Stomach (tissue), 9 donors: ENCODE results near the gene GTF2E1. TPM values are rescaled to one million over a fixed set of nuclear protein-coding genes. Genes with fewer than 3 reads are reported as not detected.
"Not testable (repeated sequence)": the region's sequence is repeated elsewhere in the genome, so short reads cannot be mapped to it uniquely, and the experiment has no call there.

Experiments
- DNase-seq, 2 donors: peaks; one replicate each; pipeline versions ENCODE4 v3.0.0 to v3.0.0-alpha.2; 2013 to 2019
- H3K27ac ChIP-seq, 5 donors: fragments of 200-600 bp in 4 of 5; sonication (generic) in 4 of 5; one replicate each; pipeline ENCODE4 v1.5.1; 2013 to 2019; ENCODE audit warnings: mild to moderate bottlenecking in 1 of 5, moderate library complexity in 1 of 5
- H3K27me3 ChIP-seq, 3 donors: fragments of 200-600 bp; sonication (generic); one replicate each; pipeline ENCODE4 v1.5.1; 2017 to 2019; ENCODE audit warnings: mixed run types in 1 of 3
- H3K36me3 ChIP-seq, 4 donors: fragments of 200-600 bp; sonication (generic); 1 replicate in 3 of 4; 2 replicates in 1 of 4; pipeline ENCODE4 v1.5.1; 2016 to 2019
- H3K4me1 ChIP-seq, 4 donors: fragments of 200-600 bp; sonication (generic); one replicate each; pipeline ENCODE4 v1.5.1; 2016 to 2019
- H3K4me3 ChIP-seq, 4 donors: fragments of 200-600 bp; sonication (generic) in 3 of 4; one replicate each; pipeline ENCODE4 v1.5.1; 2016 to 2019; ENCODE audit warnings: mild to moderate bottlenecking in 1 of 4
- H3K9me3 ChIP-seq, 4 donors: fragments of 200-600 bp; sonication (generic); one replicate each; pipeline ENCODE4 v1.5.1; 2016 to 2019
- CTCF ChIP-seq, 7 experiments: fragments of 450-650 bp in 4 of 7; fragments of 200-600 bp in 3 of 7; sonication (generic) in 3 of 7; IDR thresholded peaks; one replicate each; pipeline ENCODE4 v1.5.1; 2016 to 2019; ENCODE audit warnings: antibody characterized with exemption in 7 of 7, control low read depth in 2 of 7, mild to moderate bottlenecking in 1 of 7
- EP300 ChIP-seq: sonication (generic); formaldehyde crosslinking; IDR thresholded peaks from one replicate; pipeline ENCODE4 v1.6.1; 2017; ENCODE audit warnings: antibody characterized with exemption
- POLR2A ChIP-seq, 4 donors: fragments of 450-650 bp; IDR thresholded peaks; one replicate each; pipeline ENCODE4 v1.6.1; 2016; ENCODE audit warnings: antibody characterized with exemption in 4 of 4, control low read depth in 2 of 4, mild to moderate bottlenecking in 1 of 4, moderate library complexity in 1 of 4
- POLR2AphosphoS5 ChIP-seq, 3 donors: sonication (generic); formaldehyde crosslinking; IDR thresholded peaks; one replicate each; pipeline ENCODE4 v1.6.1; 2016; ENCODE audit warnings: antibody characterized with exemption in 3 of 3
- WGBS, 5 donors: extraction: QIAGEN DNeasy Blood & Tissue Kit in 3 of 5; methylation state at CpG; one replicate each; pipeline versions ENCODE4 v1.1.5 to v1.1.7; 2013 to 2018; 5-methylcytosine and 5-hydroxymethylcytosine counted together
- intact Hi-C: fragments of 100-400 bp; cut with DNase I; formaldehyde crosslinking; loops from one replicate; pipeline ENCODE4 v1.15.1; 2023; ENCODE audit warnings: low total_unique reads
- polyA plus RNA-seq, 3 donors: library from polyadenylated mRNA; stranded (reverse); fragments of 200-250 nt; gene quantifications; one replicate each; pipeline ENCODE4 v1.2.3, GENCODE V29; 2013
- total RNA-seq, 5 donors: library from RNA; depleted of rRNA; stranded (reverse); fragments of >200 nt; gene quantifications; one replicate each; pipeline versions ENCODE4 v1.1.0 to v1.2.3, GENCODE V29; 2014 to 2016
- donor health status: healthy with polysubstance abuse.
- donor health status: Bipolar disorder and iron deficiency.
- donor health status: healthy.

GTF2E1 gene
- total and polyA plus RNA-seq, 8 donors: 4.0 to 66.0 (median 9.3) TPM

DNA sequence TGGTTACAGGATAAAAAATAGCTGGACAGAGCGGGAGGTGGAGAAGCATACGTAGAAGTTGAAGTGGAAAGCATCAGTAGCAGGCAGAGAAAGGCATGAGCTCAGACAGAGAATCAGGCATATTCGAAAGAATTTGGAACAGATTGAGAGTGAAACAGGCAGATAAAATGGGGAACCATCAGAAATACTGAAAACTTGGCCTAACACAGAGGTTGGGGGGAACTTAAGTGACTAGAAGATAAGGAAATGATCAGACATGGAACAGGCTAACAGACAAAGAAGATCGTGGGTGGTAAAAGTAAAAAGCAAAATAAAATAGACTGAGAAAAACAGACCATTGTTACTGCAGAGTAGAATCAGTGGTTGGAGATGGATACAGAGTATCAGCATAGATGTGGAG lies 32.9 kb downstream of the GTF2E1 start:
- WGBS, 5 donors: 88 to 96% (median 91%) methylated on average over 3 to 4 of the region's 4 CpGs
- intact Hi-C loops: no loop called here
- Histone ChIP-seq H3K36me3 (peaks cover 0 to 75% (median 58%) of the 10 kb centered on the region in 4 donors), H3K27me3 (no peaks in the 10 kb centered on the region), H3K9me3 (no peaks in the 10 kb centered on the region), H3K4me3 (no peak overlapping the region), H3K4me1 (peaks cover 0 to 3% (median 0%) of the 10 kb centered on the region in 4 donors), H3K27ac (no peak overlapping the region)
- DNase-seq: no peak
- TF ChIP-seq POLR2A (IDR thresholded peaks at IDR 0.05) (no peak), CTCF (IDR thresholded peaks at IDR 0.05) (no peak), EP300 (no peak), POLR2AphosphoS5 (IDR thresholded peaks at IDR 0.05) (no peak)

DNA sequence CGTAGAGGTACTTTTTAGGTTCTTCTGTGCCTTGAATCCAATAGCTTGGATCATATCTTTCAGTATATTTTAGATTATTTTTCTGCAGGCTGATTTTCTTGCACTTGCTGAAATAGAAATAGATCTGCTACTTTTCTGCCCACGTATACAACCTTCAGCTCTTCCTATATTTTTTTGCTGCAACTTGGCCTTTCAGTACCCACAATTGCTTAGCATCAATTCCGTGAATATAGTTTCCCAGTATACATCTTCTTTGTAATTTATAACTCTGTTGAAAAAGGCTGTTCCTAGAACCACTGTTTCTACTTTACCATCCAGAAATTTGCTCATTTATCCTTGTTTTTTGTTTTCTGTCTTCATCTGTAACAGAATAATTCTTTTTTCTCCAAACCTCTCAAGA lies 36.2 kb downstream of the GTF2E1 start:
- no peaks in the 10 kb centered on the region for H3K4me1 ChIP-seq
- no peak overlapping the region for H3K4me3 ChIP-seq
- H3K27me3 ChIP-seq: no peaks in the 10 kb centered on the region
- DNase-seq: no peak
- WGBS, 5 donors: 89 to 98% (median 95%) methylated on average over 3 of the region's 3 CpGs
- intact Hi-C loops: no loop called here
- H3K9me3 ChIP-seq: no peaks in the 10 kb centered on the region
- TF ChIP-seq POLR2AphosphoS5 (IDR thresholded peaks at IDR 0.05): no peak
- no peak for TF ChIP-seq POLR2A (IDR thresholded peaks at IDR 0.05)
- TF ChIP-seq CTCF (IDR thresholded peaks at IDR 0.05): no peak
- no peak for TF ChIP-seq EP300
- H3K27ac ChIP-seq: no peak overlapping the region
- peaks cover 6 to 74% (median 57%) of the 10 kb centered on the region in 4 donors for H3K36me3 ChIP-seq

DNA sequence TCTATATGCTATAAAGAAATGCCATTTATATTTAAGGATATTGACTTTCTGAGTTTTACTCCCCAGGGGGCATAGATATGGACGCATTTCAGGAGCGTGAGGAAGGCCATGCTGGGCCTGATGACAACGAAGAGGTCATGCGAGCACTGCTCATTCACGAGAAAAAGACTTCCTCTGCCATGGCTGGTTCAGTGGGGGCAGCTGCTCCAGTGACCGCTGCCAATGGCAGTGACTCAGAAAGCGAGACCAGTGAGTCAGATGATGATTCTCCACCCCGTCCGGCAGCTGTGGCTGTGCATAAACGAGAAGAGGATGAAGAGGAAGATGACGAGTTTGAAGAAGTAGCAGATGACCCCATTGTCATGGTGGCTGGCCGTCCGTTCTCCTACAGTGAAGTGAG lies 38.4 kb downstream of the GTF2E1 start:
- 81 to 89% (median 89%) methylated on average over 13 of the region's 13 CpGs for WGBS, 5 donors

GRCh38 chr3:120785832-120786231 lies 43.3 kb downstream of the GTF2E1 start:
- 58 to 77% (median 60%) methylated on average over 5 of the region's 5 CpGs for whole genome bisulfite sequencing, 5 donors

More for the DNA sequence above, 38.4 kb downstream of the GTF2E1 start:
- TF ChIP-seq EP300 (no peak), POLR2A (IDR thresholded peaks at IDR 0.05) (no peak), CTCF (IDR thresholded peaks at IDR 0.05) (no peak), POLR2AphosphoS5 (IDR thresholded peaks at IDR 0.05) (no peak)
- no peaks in the 10 kb centered on the region for H3K27me3 ChIP-seq
- H3K9me3 ChIP-seq: no peaks in the 10 kb centered on the region
- peaks cover 0 to 6% (median 2%) of the 10 kb centered on the region in 4 donors for H3K4me1 ChIP-seq
- peak in 1 of 2 donors; percentile 27 for DNase-seq
- H3K4me3 ChIP-seq: no peak overlapping the region
- H3K27ac ChIP-seq: no peak overlapping the region
- H3K36me3 ChIP-seq: peaks cover 6 to 63% (median 45%) of the 10 kb centered on the region in 4 donors
- intact Hi-C loops: no loop called here

GRCh38 chr3:120791010-120791409 lies 48.5 kb downstream of the GTF2E1 start:
- H3K9me3 ChIP-seq: no peaks in the 10 kb centered on the region
- intact Hi-C loops: no loop called here
- no peak for DNase-seq
- no peaks in the 10 kb centered on the region for H3K36me3 ChIP-seq
- H3K4me1 ChIP-seq: peaks cover 0 to 13% (median 2%) of the 10 kb centered on the region in 4 donors
- WGBS, 5 donors: 88 to 93% (median 90%) methylated on average over 1 of the region's 1 CpG
- TF ChIP-seq CTCF (IDR thresholded peaks at IDR 0.05): no peak
- no peaks in the 10 kb centered on the region for H3K27me3 ChIP-seq
- H3K4me3 ChIP-seq: no peak overlapping the region
- no peak overlapping the region for H3K27ac ChIP-seq

More at GRCh38 chr3:120785832-120786231, 43.3 kb downstream of the GTF2E1 start:
- H3K27ac ChIP-seq, H3K27me3 ChIP-seq, H3K9me3 ChIP-seq, intact Hi-C loops, DNase-seq, H3K4me3 ChIP-seq: not testable (repeated sequence)
- Histone ChIP-seq H3K36me3 (peaks cover 6 to 21% (median 19%) of the 10 kb centered on the region in 4 donors), H3K4me1 (peaks cover 0 to 11% (median 5%) of the 10 kb centered on the region in 4 donors)
